ENCODE results near the gene PTPN14. TPM values are rescaled to one million over a fixed set of nuclear protein-coding genes. Genes with fewer than 3 reads are reported as not detected.

Gene PTPN14
- total and polyA plus RNA-seq, 3 donors from 2014 or later, result 14.8 to 59.2 (median 42.2) TPM

GRCh38 chr1:214379236-214379970, 172.0 kb downstream of the PTPN14 start:
- intact Hi-C loops (cut with DNase I; ENCODE audit: low total_unique reads), result no loop called here
- H3K4me1 ChIP-seq, result no peaks in the 10 kb centered on the region
- H3K27ac ChIP-seq, result no peak overlapping the region
- no peak for DNase-seq
- no peak overlapping the region for H3K4me3 ChIP-seq
- H3K36me3 ChIP-seq (ENCODE audit: low read depth, missing control alignments), result no peaks in the 10 kb centered on the region
- H3K9me3 ChIP-seq, result no peaks in the 10 kb centered on the region
- no peaks in the 10 kb centered on the region for H3K27me3 ChIP-seq
- TF ChIP-seq CTCF (IDR thresholded peaks at IDR 0.05), result no peak
- TF ChIP-seq POLR2A (IDR thresholded peaks at IDR 0.05), result no peak
- 81 to 85% methylated on average over 6 of the region's 6 CpGs for WGBS, 2 donors

GRCh38 chr1:214378492-214378891, 172.9 kb downstream of the PTPN14 start:
- intact Hi-C loops (cut with DNase I; ENCODE audit: low total_unique reads), result no loop called here
- no peak for DNase-seq
- Histone ChIP-seq H3K9me3 (no peaks in the 10 kb centered on the region), H3K36me3 (ENCODE audit: low read depth, missing control alignments) (no peaks in the 10 kb centered on the region), H3K27me3 (no peaks in the 10 kb centered on the region), H3K27ac (no peak overlapping the region), H3K4me3 (no peak overlapping the region), H3K4me1 (peaks cover 3% of the 10 kb centered on the region)
- TF ChIP-seq CTCF (IDR thresholded peaks at IDR 0.05), result no peak
- no peak for TF ChIP-seq POLR2A (IDR thresholded peaks at IDR 0.05)
- WGBS, 2 donors, result 92 to 95% methylated on average over 8 of the region's 8 CpGs

GRCh38 chr1:214377886-214378285, 173.5 kb downstream of the PTPN14 start:
- Histone ChIP-seq H3K9me3 (no peaks in the 10 kb centered on the region), H3K4me3 (no peak overlapping the region), H3K4me1 (peaks cover 3% of the 10 kb centered on the region), H3K36me3 (ENCODE audit: low read depth, missing control alignments) (no peaks in the 10 kb centered on the region), H3K27me3 (no peaks in the 10 kb centered on the region), H3K27ac (no peak overlapping the region)
- no peak for DNase-seq
- intact Hi-C loops (cut with DNase I; ENCODE audit: low total_unique reads), result no loop called here
- TF ChIP-seq CTCF (IDR thresholded peaks at IDR 0.05) (no peak), POLR2A (IDR thresholded peaks at IDR 0.05) (no peak)
- WGBS, 2 donors, result 86 to 87% methylated on average over 9 of the region's 9 CpGs

- H3K4me3 ChIP-seq, result no peak overlapping the region
- H3K9me3 ChIP-seq, result no peaks in the 10 kb centered on the region
- no peaks in the 10 kb centered on the region for H3K27me3 ChIP-seq
- H3K4me1 ChIP-seq, result peaks cover 3% of the 10 kb centered on the region
- H3K27ac ChIP-seq, result no peak overlapping the region
- H3K36me3 ChIP-seq (ENCODE audit: low read depth, missing control alignments), result no peaks in the 10 kb centered on the region
- no peak for TF ChIP-seq POLR2A (IDR thresholded peaks at IDR 0.05)
- no peak for TF ChIP-seq CTCF (IDR thresholded peaks at IDR 0.05)
- WGBS, 2 donors, result 97 to 100% methylated on average over 2 of the region's 2 CpGs
- DNase-seq, result no peak
- intact Hi-C loops (cut with DNase I; ENCODE audit: low total_unique reads), result no loop called here
These were observed 173.9 kb downstream of the PTPN14 start for GRCh38 chr1:214377485-214377884.

GRCh38 chr1:214372092-214372491, 179.3 kb downstream of the PTPN14 start:
- intact Hi-C loops (cut with DNase I; ENCODE audit: low total_unique reads), result no loop called here
- H3K4me3 ChIP-seq, result no peak overlapping the region
- peaks cover 10% of the 10 kb centered on the region for H3K4me1 ChIP-seq
- TF ChIP-seq POLR2A (IDR thresholded peaks at IDR 0.05) (no peak), CTCF (IDR thresholded peaks at IDR 0.05) (no peak)
- H3K27me3 ChIP-seq, result no peaks in the 10 kb centered on the region
- no peaks in the 10 kb centered on the region for H3K9me3 ChIP-seq
- no peaks in the 10 kb centered on the region for H3K36me3 ChIP-seq (ENCODE audit: low read depth, missing control alignments)
- H3K27ac ChIP-seq, result peak overlapping the region in 1 of 2 donors; percentile 54
- 25 to 34% methylated on average over 5 of the region's 5 CpGs for WGBS, 2 donors
- peak; percentile 36 for DNase-seq
